DMS153 treated with DMSO at 0.1 percent for 48 hours (cell line): ENCODE measurements around the gene IRF7.

Experiments used
- DNase-seq: peaks from one replicate; lab custom pipeline; 2025; ENCODE audit not compliant: unreplicated experiment; lab: John Stamatoyannopoulos, UW

IRF7 gene

DNA sequence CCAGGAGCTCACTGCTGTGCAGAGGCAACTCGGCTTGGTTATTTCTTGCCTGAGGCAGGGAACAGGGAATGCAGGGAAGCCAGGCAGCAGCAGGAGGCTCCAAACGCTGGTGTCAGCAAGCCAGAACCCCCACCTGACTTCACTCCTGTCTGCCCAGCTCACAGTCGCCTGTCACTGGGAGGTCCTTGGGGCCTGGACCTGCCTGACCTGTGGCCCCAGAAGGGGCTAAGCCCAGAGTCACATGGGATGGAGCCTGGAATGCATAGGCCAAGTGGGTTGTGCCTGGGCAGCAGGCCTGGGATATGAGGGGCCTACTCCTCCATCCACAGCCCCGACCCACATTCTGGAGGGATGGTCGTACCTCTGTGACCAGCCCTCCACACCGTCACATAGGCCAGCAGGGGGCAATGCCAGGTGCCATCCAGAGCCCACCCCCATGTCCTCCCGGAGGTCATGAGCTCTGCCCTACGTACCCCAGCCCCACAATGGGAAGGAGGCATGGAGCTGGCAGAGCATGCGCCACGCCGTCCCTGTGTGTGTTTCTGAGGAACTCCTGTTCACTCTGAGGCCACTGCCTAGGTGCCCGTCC lies 49.7 kb downstream of the IRF7 start:
- DNase-seq: no peak

DNA sequence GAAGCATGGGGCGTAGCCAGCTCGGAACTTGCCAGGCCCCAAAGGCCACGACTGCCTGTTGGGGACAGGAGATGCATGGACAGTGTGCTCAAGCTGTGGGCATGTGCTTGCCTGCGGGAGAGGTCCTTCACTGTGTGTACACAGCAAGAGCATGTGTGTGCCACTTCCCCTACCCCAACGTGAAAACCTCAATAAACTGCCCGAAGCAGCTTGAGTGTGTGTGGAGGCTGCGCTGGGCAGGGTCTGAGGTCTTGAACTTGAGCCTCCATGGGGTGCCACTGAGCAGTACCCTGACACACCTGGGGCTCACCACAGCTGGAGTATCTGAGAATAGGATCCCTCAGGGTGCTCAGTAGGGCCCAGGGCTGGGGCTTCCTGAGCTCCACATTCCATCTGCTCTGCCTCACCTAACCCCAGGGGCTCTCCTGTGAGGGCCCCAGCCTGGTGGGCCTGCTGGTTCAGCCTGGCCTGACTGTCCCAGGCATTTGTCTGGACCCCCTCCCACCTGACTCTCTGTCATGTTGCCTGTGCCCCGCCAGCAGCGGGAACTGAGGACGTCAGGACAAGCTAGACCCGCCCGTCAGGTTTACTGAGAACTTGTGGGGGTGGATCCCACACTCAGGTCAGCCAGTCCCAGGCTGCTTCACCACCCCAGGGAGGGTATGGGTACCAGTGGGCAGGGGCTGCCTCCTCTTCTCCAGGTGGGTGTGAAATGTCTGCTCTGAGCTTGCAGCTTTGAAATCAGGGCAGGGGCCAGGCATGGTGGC lies 51.8 kb downstream of the IRF7 start:
- DNase-seq: no peak

DNA sequence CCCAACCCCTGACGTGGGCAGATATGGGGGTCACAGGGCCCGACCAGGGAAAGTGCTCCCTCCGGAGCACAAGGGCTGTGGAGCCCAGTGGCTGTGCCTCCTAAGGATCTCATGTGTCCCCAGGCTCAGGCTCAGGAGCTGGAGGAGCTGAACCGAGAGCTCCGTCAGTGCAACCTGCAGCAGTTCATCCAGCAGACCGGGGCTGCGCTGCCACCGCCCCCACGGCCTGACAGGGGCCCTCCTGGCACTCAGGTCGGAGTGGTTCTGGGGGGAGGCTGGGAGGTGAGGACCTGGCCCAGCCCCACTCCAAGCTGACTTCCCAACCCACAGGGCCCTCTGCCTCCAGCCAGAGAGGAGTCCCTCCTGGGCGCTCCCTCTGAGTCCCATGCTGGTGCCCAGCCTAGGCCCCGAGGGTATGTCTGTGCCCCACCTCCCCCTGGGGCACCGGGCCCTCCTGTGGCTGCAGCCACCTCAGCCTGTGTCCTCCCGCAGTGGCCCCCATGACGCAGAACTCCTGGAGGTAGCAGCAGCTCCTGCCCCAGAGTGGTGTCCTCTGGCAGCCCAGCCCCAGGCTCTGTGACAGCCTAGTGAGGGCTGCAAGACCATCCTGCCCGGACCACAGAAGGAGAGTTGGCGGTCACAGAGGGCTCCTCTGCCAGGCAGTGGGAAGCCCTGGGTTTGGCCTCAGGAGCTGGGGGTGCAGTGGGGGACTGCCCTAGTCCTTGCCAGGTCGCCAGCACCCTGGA lies 52.5 kb downstream of the IRF7 start:
- no peak for DNase-seq
